Psoas muscle (tissue), 8 donors: ENCODE measurements around the gene LNPEP. TPM values are rescaled to one million over a fixed set of nuclear protein-coding genes. Genes with fewer than 3 reads are reported as not detected.
A peak's percentile ranks its signal among the peaks of the same experiment; 100 is the strongest.

Experiments used
- ATAC-seq, 4 donors: fragments of 200-7000 bp; cut with Tn5 transposase; one replicate each; pipeline ENCODE4 v1.9.1; 2020; ENCODE audit warnings: moderate library complexity in 3 of 4, mild to moderate bottlenecking in 2 of 4
- DNase-seq, 2 donors: peaks; one replicate each; pipeline ENCODE4 v3.0.0-alpha.2; 2020
- H3K27ac ChIP-seq: fragments of 200-600 bp; one replicate; pipeline ENCODE4 v1.8.0; 2022
- H3K27me3 ChIP-seq, 3 donors: fragments of 200-600 bp in 1 of 3; one replicate each; pipeline versions ENCODE4 v1.6.1 to v1.8.0; 2013 to 2022; ENCODE audit warnings: low read length in 2 of 3, mild to moderate bottlenecking in 2 of 3, moderate library complexity in 1 of 3; ENCODE audit not compliant: insufficient read depth in 3 of 3
- H3K36me3 ChIP-seq, 2 donors: fragments of 200-600 bp in 1 of 2; one replicate each; pipeline versions ENCODE4 v1.6.1 to v1.8.0; 2013 to 2022; ENCODE audit warnings: low read depth in 1 of 2, mild to moderate bottlenecking in 1 of 2, moderate library complexity in 1 of 2; ENCODE audit not compliant: insufficient read depth in 1 of 2
- H3K4me1 ChIP-seq: fragments of 200-600 bp; one replicate; pipeline ENCODE4 v1.8.0; 2022
- H3K4me3 ChIP-seq: fragments of 200-600 bp; one replicate; pipeline ENCODE4 v1.8.0; 2022; ENCODE audit warnings: mild to moderate bottlenecking
- H3K9me3 ChIP-seq: fragments of 200-600 bp; one replicate; pipeline ENCODE4 v1.8.0; 2022
- CTCF ChIP-seq: fragments of 200-600 bp; IDR thresholded peaks from one replicate; pipeline ENCODE4 v1.8.0; 2022; ENCODE audit warnings: antibody characterized with exemption
- WGBS, 3 donors: extraction: QIAGEN DNeasy Blood & Tissue Kit; methylation state at CpG; one replicate each; pipeline versions ENCODE4 v1.1.6 to v1.1.7; 2013; 5-methylcytosine and 5-hydroxymethylcytosine counted together
- intact Hi-C, 2 donors: fragments of 100-400 bp; cut with DNase I; formaldehyde crosslinking; loops; one replicate each; pipeline versions ENCODE4 v1.11.0 to v1.14.2; 2022
- polyA plus RNA-seq, 3 donors: library from polyadenylated mRNA; stranded (reverse); fragments of 200-250 nt; gene quantifications; one replicate each; pipeline ENCODE4 v1.2.3, GENCODE V29; 2013
- total RNA-seq, 4 donors: library from RNA; stranded (reverse); fragmentation: NEBNext Ultra II Directional in 2 of 4; extraction: Animal tissue kit (Norgen Biotek cat#: 25700) in 2 of 4; gene quantifications; one replicate each; pipeline versions ENCODE4 v1.2.1 to v1.2.4, GENCODE V29; 2021 to 2023
- donor health status: healthy with polysubstance abuse.
- donor health status: DM: no; HTN: no; CAD: no; lungs with moderate emphysema.
- donor health status: Bipolar disorder and iron deficiency.
- donor health status: healthy.
- donor health status: DM: yes; HTN: yes; CAD: no.
- donor health status: DM: no; HTN: no; CAD: no.
- donor health status: DM: no; HTN: no; CAD: no.
- donor health status: DM: yes; HTN: yes; CAD: no.

Gene LNPEP
- total and polyA plus RNA-seq, 7 donors, result 4.1 to 62.8 (median 30.4) TPM

DNA sequence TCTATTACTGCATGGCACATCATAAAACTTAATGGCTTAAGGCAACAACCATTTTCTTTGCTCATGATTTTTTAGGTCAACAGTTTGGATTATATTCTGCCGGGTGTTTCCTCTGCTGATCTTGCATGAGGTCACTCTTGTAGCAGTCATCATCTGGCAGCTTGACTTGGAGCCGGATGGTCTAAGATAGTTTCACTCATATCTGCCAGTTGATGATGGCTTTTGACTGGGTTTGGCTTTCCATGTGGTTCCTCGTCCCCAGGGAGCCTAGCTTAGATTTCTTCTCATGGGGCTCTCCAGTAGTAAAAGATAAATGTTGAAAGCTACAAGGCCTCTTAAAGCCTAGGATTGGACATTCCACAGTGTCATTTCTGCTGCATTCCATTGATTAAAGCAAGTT lies 27.4 kb downstream of the LNPEP start:
- Histone ChIP-seq H3K36me3 (no peaks in the 10 kb centered on the region), H3K27me3 (no peaks in the 10 kb centered on the region), H3K4me1 (peaks cover 44% of the 10 kb centered on the region), H3K4me3 (no peak overlapping the region), H3K27ac (peak overlapping the region; percentile 81), H3K9me3 (no peaks in the 10 kb centered on the region)
- no peak for TF ChIP-seq CTCF
- DNase-seq (peak; percentile 51 to 76), ATAC-seq (peak; percentile 91 to 95 (median 92))
- WGBS, 3 donors, result 3 to 7% (median 5%) methylated on average over 3 of the region's 3 CpGs
- intact Hi-C loops, result no loop called here

GRCh38 chr5:96966801-96967200 lies 30.9 kb downstream of the LNPEP start:
- Histone ChIP-seq H3K27ac (peak overlapping the region; percentile 51), H3K36me3 (no peaks in the 10 kb centered on the region), H3K9me3 (no peaks in the 10 kb centered on the region), H3K4me1 (peaks cover 65% of the 10 kb centered on the region), H3K27me3 (no peaks in the 10 kb centered on the region), H3K4me3 (no peak overlapping the region)
- TF ChIP-seq CTCF, result no peak
- DNase-seq (no peak), ATAC-seq (no peak)
- 70 to 86% (median 72%) methylated on average over 4 of the region's 4 CpGs for WGBS, 3 donors
- intact Hi-C loops, result no loop called here

GRCh38 chr5:96967400-96967799 lies 31.5 kb downstream of the LNPEP start:
- no peak for TF ChIP-seq CTCF
- Histone ChIP-seq H3K4me1 (peaks cover 66% of the 10 kb centered on the region), H3K27me3 (no peaks in the 10 kb centered on the region), H3K27ac (peak overlapping the region; percentile 51), H3K4me3 (no peak overlapping the region), H3K36me3 (no peaks in the 10 kb centered on the region), H3K9me3 (no peaks in the 10 kb centered on the region)
- 0 to 100% (median 96%) methylated on average over 1 of the region's 1 CpG for WGBS, 3 donors
- intact Hi-C loops, result no loop called here
- ATAC-seq (no peak), DNase-seq (no peak)

DNA sequence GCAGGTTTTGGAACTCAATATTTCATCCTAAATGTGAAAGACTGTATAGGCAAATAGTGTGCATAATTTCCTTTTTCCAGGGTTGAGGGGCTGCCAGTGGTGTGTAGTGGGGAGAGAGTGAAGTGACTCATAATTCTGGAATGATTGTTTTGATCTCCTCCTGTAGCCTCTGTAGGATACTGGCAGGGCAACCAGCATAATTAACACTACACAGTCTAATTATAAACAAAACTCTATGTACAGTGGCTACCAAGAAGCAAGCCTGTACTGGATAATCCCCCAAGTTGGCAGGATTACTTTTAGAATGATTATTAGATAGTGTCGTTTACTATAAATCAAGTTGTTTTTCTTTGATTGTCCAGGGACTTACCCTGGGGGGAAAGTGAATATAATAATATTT lies 32.2 kb downstream of the LNPEP start:
- Histone ChIP-seq H3K9me3 (no peaks in the 10 kb centered on the region), H3K27ac (peak overlapping the region; percentile 51), H3K4me3 (no peak overlapping the region), H3K4me1 (peaks cover 66% of the 10 kb centered on the region), H3K36me3 (no peaks in the 10 kb centered on the region), H3K27me3 (no peaks in the 10 kb centered on the region)
- WGBS, 3 donors, result 10 to 16% (median 12%) methylated on average over 1 of the region's 1 CpG
- DNase-seq (no peak), ATAC-seq (peak; percentile 33 to 64 (median 51))
- TF ChIP-seq CTCF, result no peak
- intact Hi-C loops, result no loop called here

- H3K4me3 ChIP-seq, result no peak overlapping the region
- intact Hi-C loops, result no loop called here
- WGBS, 3 donors, result 26 to 32% (median 28%) methylated on average over 2 of the region's 2 CpGs
- ATAC-seq (peak; percentile 43 to 66 (median 56)), DNase-seq (no peak)
- peaks cover 66% of the 10 kb centered on the region for H3K4me1 ChIP-seq
- no peaks in the 10 kb centered on the region for H3K9me3 ChIP-seq
- no peak for TF ChIP-seq CTCF
- no peaks in the 10 kb centered on the region for H3K27me3 ChIP-seq
- no peaks in the 10 kb centered on the region for H3K36me3 ChIP-seq
- H3K27ac ChIP-seq, result peak overlapping the region; percentile 51
Observed at GRCh38 chr5:96968614-96969013, 32.7 kb downstream of the LNPEP start.
